Right cardiac atrium (tissue), 5 donors: Measurements from ENCODE around the gene CDH4. TPM values are rescaled to one million over a fixed set of nuclear protein-coding genes. Genes with fewer than 3 reads are reported as not detected.

Experiments
- ATAC-seq, 2 donors: fragments of 200-7000 bp; cut with Tn5 transposase; one replicate each; pipeline versions ENCODE4 v1.8.0 to v1.9.1; 2020; ENCODE audit warnings: moderate library complexity in 2 of 2, mild to moderate bottlenecking in 1 of 2
- DNase-seq, 3 donors: peaks; one replicate each; pipeline ENCODE4 v3.0.0-alpha.2; 2020
- H3K27ac ChIP-seq: one replicate; pipeline ENCODE4 v1.5.1; 2013; ENCODE audit warnings: mild to moderate bottlenecking, low read length, control low read depth, moderate library complexity
- H3K27me3 ChIP-seq: one replicate; pipeline ENCODE4 v1.6.1; 2013; ENCODE audit not compliant: control insufficient read depth, insufficient read depth
- H3K4me1 ChIP-seq: one replicate; pipeline ENCODE4 v1.6.1; 2013; ENCODE audit warnings: low read length; ENCODE audit not compliant: control insufficient read depth, insufficient read depth
- H3K4me3 ChIP-seq: one replicate; pipeline ENCODE4 v1.5.1; 2013; ENCODE audit warnings: low read length, control low read depth
- H3K9me3 ChIP-seq: one replicate; pipeline ENCODE4 v1.6.1; 2013; ENCODE audit warnings: low read length; ENCODE audit not compliant: control insufficient read depth
- WGBS: extraction: QIAGEN DNeasy Blood & Tissue Kit; methylation state at CpG from one replicate; pipeline ENCODE4 v1.1.7; 2013; 5-methylcytosine and 5-hydroxymethylcytosine counted together
- intact Hi-C, 4 donors: fragments of 100-400 bp; cut with DNase I; formaldehyde crosslinking; loops; one replicate each; pipeline versions ENCODE4 v1.11.0 to v1.14.0; 2022 to 2023
- polyA plus RNA-seq: library from polyadenylated mRNA; stranded (reverse); fragments of 200-250 nt; gene quantifications from one replicate; pipeline ENCODE4 v1.2.3, GENCODE V29; 2013
- total RNA-seq, 4 donors: library from RNA; stranded (reverse); fragmentation: NEBNext Ultra II Directional; extraction: Animal tissue kit (Norgen Biotek cat#: 25700); gene quantifications; one replicate each; pipeline ENCODE4 v1.2.1, GENCODE V29; 2021
- donor health status: healthy with polysubstance abuse.
- donor health status: DM: no; HTN: yes; CAD: no.
- donor health status: DM: no; HTN: no; CAD: no.
- donor health status: DM: no; HTN: yes; CAD: no; lungs with severe emphysema.
- donor health status: DM: yes; HTN: yes; CAD: no.

The CDH4 gene
- total and polyA plus RNA-seq, 5 donors, result 0.21 to 1.0 (median 0.39) TPM

- WGBS, result 76% methylated on average over 13 of the region's 13 CpGs
- intact Hi-C loops, result no loop called here
- DNase-seq, result no peak
- H3K4me1 ChIP-seq, result no peaks in the 10 kb centered on the region
- H3K4me3 ChIP-seq, result no peak overlapping the region
- no peaks in the 10 kb centered on the region for H3K27me3 ChIP-seq
- H3K27ac ChIP-seq, result no peak overlapping the region
- no peaks in the 10 kb centered on the region for H3K9me3 ChIP-seq
- no peak for ATAC-seq
Observed at GRCh38 chr20:61660559-61660958, 408.5 kb downstream of the CDH4 start.

- Histone ChIP-seq H3K27ac (no peak overlapping the region), H3K27me3 (no peaks in the 10 kb centered on the region), H3K9me3 (no peaks in the 10 kb centered on the region), H3K4me3 (no peak overlapping the region), H3K4me1 (no peaks in the 10 kb centered on the region)
- ATAC-seq (no peak), DNase-seq (no peak)
- intact Hi-C loops, result no loop called here
- 95% methylated on average over 8 of the region's 8 CpGs for WGBS
Observed at GRCh38 chr20:61661025-61661424, 409.0 kb downstream of the CDH4 start.

- intact Hi-C loops, result no loop called here
Observed at GRCh38 chr20:61661583-61661982, 409.5 kb downstream of the CDH4 start.

GRCh38 chr20:61662226-61662967, 410.3 kb downstream of the CDH4 start:
- peak in 1 of 3 donors; percentile 51 for DNase-seq
- ATAC-seq, result no peak
- no peaks in the 10 kb centered on the region for H3K9me3 ChIP-seq
- no peaks in the 10 kb centered on the region for H3K27me3 ChIP-seq
- no peak overlapping the region for H3K27ac ChIP-seq
- intact Hi-C loops, result no loop called here
- H3K4me3 ChIP-seq, result no peak overlapping the region
- no peaks in the 10 kb centered on the region for H3K4me1 ChIP-seq
- WGBS, result 83% methylated on average over 32 of the region's 32 CpGs

More at GRCh38 chr20:61661583-61661982, 409.5 kb downstream of the CDH4 start:
- ATAC-seq, result no peak
- Histone ChIP-seq H3K4me3 (no peak overlapping the region), H3K9me3 (no peaks in the 10 kb centered on the region), H3K4me1 (no peaks in the 10 kb centered on the region), H3K27ac (no peak overlapping the region), H3K27me3 (no peaks in the 10 kb centered on the region)
- peak in 1 of 3 donors; percentile 12 for DNase-seq
- 96% methylated on average over 13 of the region's 13 CpGs for WGBS

- Histone ChIP-seq H3K27ac (no peak overlapping the region), H3K4me3 (no peak overlapping the region), H3K9me3 (no peaks in the 10 kb centered on the region), H3K4me1 (no peaks in the 10 kb centered on the region), H3K27me3 (no peaks in the 10 kb centered on the region)
- ATAC-seq (no peak), DNase-seq (peak in 1 of 3 donors; percentile 39)
- 76% methylated on average over 13 of the region's 13 CpGs for WGBS
- intact Hi-C loops, result no loop called here
Observed at GRCh38 chr20:61662968-61663331, 410.9 kb downstream of the CDH4 start.

GRCh38 chr20:61663521-61664425, 411.7 kb downstream of the CDH4 start:
- Histone ChIP-seq H3K4me3 (no peak overlapping the region), H3K4me1 (no peaks in the 10 kb centered on the region), H3K9me3 (no peaks in the 10 kb centered on the region), H3K27ac (no peak overlapping the region), H3K27me3 (no peaks in the 10 kb centered on the region)
- 88% methylated on average over 30 of the region's 30 CpGs for WGBS
- ATAC-seq (no peak), DNase-seq (peak in 1 of 3 donors; percentile 7)
- intact Hi-C loops, result no loop called here

GRCh38 chr20:61664556-61665320, 412.7 kb downstream of the CDH4 start:
- ATAC-seq (peak in 1 of 2 donors; percentile 49), DNase-seq (peak in 2 of 3 donors; percentile 61 to 72)
- Histone ChIP-seq H3K27ac (no peak overlapping the region), H3K4me1 (no peaks in the 10 kb centered on the region), H3K27me3 (no peaks in the 10 kb centered on the region), H3K4me3 (no peak overlapping the region), H3K9me3 (no peaks in the 10 kb centered on the region)
- intact Hi-C loops, result no loop called here
- WGBS, result 47% methylated on average over 20 of the region's 20 CpGs

- Histone ChIP-seq H3K9me3 (no peaks in the 10 kb centered on the region), H3K27ac (no peak overlapping the region), H3K4me1 (no peaks in the 10 kb centered on the region), H3K4me3 (no peak overlapping the region), H3K27me3 (no peaks in the 10 kb centered on the region)
- ATAC-seq (no peak), DNase-seq (peak in 1 of 3 donors; percentile 12)
- intact Hi-C loops, result no loop called here
- 78% methylated on average over 32 of the region's 32 CpGs for WGBS
Observed at GRCh38 chr20:61665528-61666470, 413.7 kb downstream of the CDH4 start.

GRCh38 chr20:61666471-61666832, 414.4 kb downstream of the CDH4 start:
- H3K4me3 ChIP-seq, result no peak overlapping the region
- no peaks in the 10 kb centered on the region for H3K4me1 ChIP-seq
- intact Hi-C loops, result no loop called here
- ATAC-seq (no peak), DNase-seq (no peak)
- H3K27ac ChIP-seq, result no peak overlapping the region
- WGBS, result 82% methylated on average over 9 of the region's 9 CpGs
- H3K27me3 ChIP-seq, result no peaks in the 10 kb centered on the region
- H3K9me3 ChIP-seq, result no peaks in the 10 kb centered on the region
